Epithelial cell of esophagus (primary cell): ENCODE measurements around the gene E4F1.

Source experiments
- DNase-seq: peaks from one replicate; pipeline ENCODE4 v3.0.0; 2010; ENCODE audit warnings: low read depth
- H3K4me3 ChIP-seq: 2 replicates; pipeline ENCODE4 v1.5.1; 2011; ENCODE audit warnings: mild to moderate bottlenecking, low read length, control low read depth
- CTCF ChIP-seq: IDR thresholded peaks from 2 replicates; pipeline ENCODE4 v1.5.1; 2011; ENCODE audit warnings: low read depth, mild to moderate bottlenecking, low read length, control low read depth, inconsistent platforms; ENCODE audit not compliant: insufficient read depth; ENCODE audit errors: missing control alignments

The E4F1 gene

GRCh38 chr16:2246301-2246885, 23.0 kb downstream of the E4F1 start:
- no peak for TF ChIP-seq CTCF
- no peak for DNase-seq
- H3K4me3 ChIP-seq, result no peak overlapping the region

GRCh38 chr16:2250652-2251295, 27.4 kb downstream of the E4F1 start:
- TF ChIP-seq CTCF, result no peak
- peak overlapping the region; percentile 63 for H3K4me3 ChIP-seq
- DNase-seq, result peak; percentile 52

- H3K4me3 ChIP-seq, result peak within 1 kb of the TSS; percentile 63
- peak; percentile 42 for TF ChIP-seq CTCF
- DNase-seq, result peak; percentile 88
Measured at GRCh38 chr16:2251296-2252111, 28.1 kb downstream of the E4F1 start, which contains the start of gene ECI1. TSS of gene ECI1 (minus strand) at chr16:2251587. CDS start at chr16:2251566, 21 bp downstream.

- no peak for DNase-seq
- H3K4me3 ChIP-seq, result no peak overlapping the region
- TF ChIP-seq CTCF, result no peak
Measured at GRCh38 chr16:2252806-2253148, 29.4 kb downstream of the E4F1 start.

GRCh38 chr16:2253293-2253692, 29.9 kb downstream of the E4F1 start:
- H3K4me3 ChIP-seq, result no peak overlapping the region
- no peak for DNase-seq
- TF ChIP-seq CTCF, result no peak

- no peak for DNase-seq
- no peak for TF ChIP-seq CTCF
- no peak overlapping the region for H3K4me3 ChIP-seq
Measured at GRCh38 chr16:2256531-2257140, 33.2 kb downstream of the E4F1 start.
